GM19238 (cell line): Measurements from ENCODE around the gene C22orf31.
"Not testable (repeated sequence)": the region's sequence is repeated elsewhere in the genome, so short reads cannot be mapped to it uniquely, and the experiment has no call there.

Experiments
- DNase-seq: peaks from one replicate; pipeline ENCODE4 v3.0.0; 2011; ENCODE audit warnings: low spot score; ENCODE audit not compliant: insufficient read length

C22orf31 gene

GRCh38 chr22:29061773-29062172 is at the start of gene C22orf31:
Gene C22orf31, minus strand, starts transcription at chr22:29061831. Its CDS starts 39 bp downstream, at chr22:29061792.
- DNase-seq: no peak

DNA sequence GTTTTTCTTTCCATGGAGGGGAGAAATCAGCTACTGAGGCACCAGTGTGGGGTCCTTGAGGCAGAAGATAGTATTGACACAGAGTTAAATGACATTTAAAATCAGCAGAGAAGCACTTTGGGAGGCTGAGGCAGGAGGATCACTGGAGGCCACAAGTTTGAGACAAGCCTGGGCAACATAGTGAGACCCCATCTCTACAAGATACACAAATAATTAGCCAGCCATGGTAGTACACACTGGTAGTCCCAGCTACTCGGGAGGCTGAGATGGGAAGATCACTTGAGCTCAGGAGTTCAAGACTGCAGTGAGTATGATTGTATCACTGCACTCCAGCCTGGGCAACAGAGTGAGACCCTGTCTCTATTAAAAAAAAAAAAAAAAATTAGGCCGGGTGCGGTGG is 49.3 kb upstream of the C22orf31 start:
- DNase-seq: no peak

GRCh38 chr22:29109822-29110221 is 48.2 kb upstream of the C22orf31 start:
- DNase-seq: no peak

GRCh38 chr22:29108137-29108536 is 46.5 kb upstream of the C22orf31 start:
- no peak for DNase-seq

GRCh38 chr22:29106839-29107238 is 45.2 kb upstream of the C22orf31 start:
- no peak for DNase-seq

DNA sequence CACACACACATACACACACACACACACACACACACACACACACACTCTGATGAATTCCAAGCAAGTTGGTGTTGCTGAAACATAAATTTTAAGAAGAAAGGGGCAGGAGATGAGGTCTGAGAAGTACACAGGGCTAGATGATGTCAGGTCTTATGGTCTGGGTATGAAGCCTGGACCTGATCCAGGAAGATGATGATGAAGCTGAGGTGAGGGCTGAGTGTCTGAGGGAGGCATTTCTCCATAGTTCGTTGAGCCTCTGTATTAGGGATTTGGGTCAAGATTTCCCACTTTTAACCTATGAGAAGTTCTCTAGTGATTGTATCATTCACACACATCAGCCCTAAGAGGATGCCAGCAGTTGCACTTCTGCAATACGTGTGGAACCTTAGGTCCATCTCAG is 43.8 kb upstream of the C22orf31 start:
- DNase-seq: no peak

DNA sequence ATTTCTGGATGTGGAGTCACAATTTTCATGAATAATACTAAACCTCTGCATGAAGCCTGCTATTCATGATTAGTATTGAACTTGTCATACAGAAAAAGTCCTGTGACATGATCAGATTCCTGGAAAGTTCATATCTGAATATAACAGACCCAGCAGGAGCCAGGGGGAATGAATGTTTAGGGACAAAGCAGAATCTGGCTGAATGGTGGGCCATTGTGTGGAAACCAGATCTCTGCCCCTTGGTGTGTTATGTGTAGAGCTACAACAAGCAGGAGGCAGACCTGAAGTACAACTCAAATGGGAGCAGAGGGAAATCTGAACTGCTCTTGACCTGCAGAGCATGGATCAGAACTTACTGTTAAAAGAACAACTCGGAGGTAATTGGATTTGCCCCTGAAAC is 41.5 kb upstream of the C22orf31 start:
- no peak for DNase-seq

DNA sequence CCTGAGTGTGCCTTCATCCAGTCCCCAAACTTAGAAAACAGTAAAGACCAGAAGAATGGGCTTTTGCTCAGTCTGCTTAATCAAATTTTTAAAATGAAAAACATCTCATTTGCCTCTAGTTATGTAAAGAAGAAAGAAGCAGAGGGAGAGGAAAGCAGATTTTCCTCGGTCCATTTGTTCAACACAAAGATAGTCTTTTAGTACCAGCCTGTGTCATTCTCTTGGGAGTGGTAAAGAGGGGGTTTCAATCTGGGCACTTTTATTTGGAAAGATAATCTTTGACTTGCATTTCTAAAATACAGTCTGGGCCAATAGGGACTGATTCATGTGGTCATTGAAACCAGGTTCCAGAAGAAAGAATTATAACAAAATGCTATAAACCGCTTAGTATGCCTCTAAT is 40.7 kb upstream of the C22orf31 start:
- DNase-seq: no peak

GRCh38 chr22:29098296-29098695 is 36.7 kb upstream of the C22orf31 start:
- no peak for DNase-seq

DNA sequence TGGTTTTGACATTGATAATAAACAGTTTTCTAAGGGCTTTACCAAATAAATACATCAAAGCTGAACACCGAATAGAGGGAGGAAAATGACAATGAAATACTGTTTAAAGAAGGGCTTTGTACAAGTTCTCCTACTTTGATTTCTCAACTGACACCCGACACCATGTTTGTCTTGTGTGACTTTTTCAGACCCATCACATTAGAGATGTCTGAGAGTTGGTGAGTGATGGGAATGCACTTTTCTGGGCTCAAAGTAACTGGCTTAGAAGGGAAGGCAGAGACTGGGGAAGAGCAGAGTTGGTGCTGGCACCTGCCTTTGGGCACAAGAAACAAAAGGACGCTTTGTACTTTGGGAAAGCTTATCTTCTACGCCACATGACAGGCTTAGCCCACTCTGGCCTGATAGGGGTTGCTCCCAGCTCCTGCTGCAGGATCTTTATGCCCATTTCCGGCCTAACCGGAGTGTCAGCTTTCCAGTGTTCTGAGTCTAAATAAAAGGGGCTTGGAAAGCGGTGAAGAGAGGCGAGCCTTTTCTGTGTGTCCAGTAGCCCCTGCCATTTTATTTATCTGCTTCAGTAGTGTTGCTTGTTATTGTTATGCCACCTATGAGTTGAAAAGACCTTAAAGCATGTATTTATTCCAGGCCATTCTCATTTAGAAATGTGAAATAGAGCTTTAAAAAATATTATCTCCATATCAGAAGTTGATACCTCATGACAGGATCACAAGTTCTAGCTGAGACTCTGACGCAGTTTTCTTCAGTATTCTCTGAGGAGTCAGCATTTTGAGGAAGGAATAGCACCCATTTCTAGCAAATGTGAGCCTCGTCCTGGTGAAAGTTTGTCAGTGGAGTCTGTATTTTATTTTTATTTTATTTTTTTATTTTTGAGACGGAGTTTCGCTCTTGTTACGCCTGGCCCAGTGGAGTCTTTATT is 35.4 kb upstream of the C22orf31 start:
- DNase-seq: no peak

- no peak for DNase-seq
These were observed 33.8 kb upstream of the C22orf31 start for GRCh38 chr22:29095459-29095858.

GRCh38 chr22:29093501-29094300 is 32.1 kb upstream of the C22orf31 start:
- DNase-seq: no peak

GRCh38 chr22:29093030-29093429 is 31.4 kb upstream of the C22orf31 start:
- no peak for DNase-seq

DNA sequence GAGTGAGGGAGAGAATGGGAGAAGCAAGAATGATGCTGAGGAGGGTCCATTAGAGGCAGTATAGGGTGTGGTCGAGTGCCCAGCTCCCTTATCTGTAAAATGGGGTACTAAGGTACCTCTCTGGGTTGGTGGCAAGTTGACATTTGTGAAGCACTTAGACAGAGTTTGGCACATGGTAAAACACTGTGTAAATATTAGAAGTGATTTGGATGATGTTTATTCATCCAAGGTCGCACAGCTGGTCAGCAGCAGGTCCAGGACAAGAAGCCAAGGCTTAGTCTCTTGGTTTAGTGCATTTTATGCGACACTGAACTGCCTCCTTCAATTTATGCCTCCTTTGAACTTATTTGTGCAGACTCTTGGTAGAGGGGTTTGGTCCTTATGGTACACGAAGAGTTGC is 30.6 kb upstream of the C22orf31 start:
- no peak for DNase-seq

GRCh38 chr22:29090039-29090438 is 28.4 kb upstream of the C22orf31 start:
- no peak for DNase-seq

GRCh38 chr22:29089507-29089906 is 27.9 kb upstream of the C22orf31 start:
- DNase-seq: no peak

GRCh38 chr22:29088809-29089208 is 27.2 kb upstream of the C22orf31 start:
- DNase-seq: no peak

GRCh38 chr22:29087012-29087411 is 25.4 kb upstream of the C22orf31 start:
- DNase-seq: no peak

- no peak for DNase-seq
These were observed 22.4 kb upstream of the C22orf31 start for GRCh38 chr22:29083933-29084591.

DNA sequence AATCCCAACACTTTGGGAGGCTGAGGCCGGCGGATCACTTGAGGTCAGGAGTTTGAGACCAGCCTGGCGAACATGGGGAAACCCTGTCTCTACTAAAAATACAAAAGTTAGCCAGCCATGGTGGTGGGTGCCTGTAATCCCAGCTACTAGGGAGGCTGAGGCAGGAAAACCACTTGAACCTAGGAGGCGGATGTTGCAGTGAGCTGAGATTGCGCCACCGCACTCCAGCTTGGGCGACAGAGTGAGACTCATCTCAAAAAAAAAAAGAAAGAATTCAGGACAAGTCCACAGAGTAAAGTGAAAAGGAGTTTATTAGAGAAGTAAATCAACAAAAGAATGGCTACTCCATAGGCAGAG is 21.9 kb upstream of the C22orf31 start:
- DNase-seq: not testable (repeated sequence)

- DNase-seq: no peak
These were observed 21.4 kb upstream of the C22orf31 start for GRCh38 chr22:29082826-29083545.
